Adipocyte (in vitro differentiated cells): ENCODE data around the gene ASPSCR1.
"Not testable (repeated sequence)": the region's sequence is repeated elsewhere in the genome, so short reads cannot be mapped to it uniquely, and the experiment has no call there.

ENCODE experiments used
- DNase-seq: peaks from one replicate; pipeline ENCODE4 v3.0.0-alpha.2; 2015; ENCODE audit warnings: low read depth
- H3K27me3 ChIP-seq: replicated peaks from 2 replicates; pipeline ENCODE4 v1.7.0; 2013; ENCODE audit warnings: mild to moderate bottlenecking, low read length, moderate library complexity; ENCODE audit not compliant: control insufficient read depth, insufficient read depth
- H3K36me3 ChIP-seq: 2 replicates; pipeline ENCODE4 v1.7.0; 2013; ENCODE audit warnings: low read length, mild to moderate bottlenecking, moderate library complexity; ENCODE audit not compliant: control insufficient read depth, insufficient read depth, severe bottlenecking
- H3K4me1 ChIP-seq: 2 replicates; pipeline ENCODE4 v1.7.0; 2013; ENCODE audit warnings: mild to moderate bottlenecking, low read length, moderate library complexity; ENCODE audit not compliant: control insufficient read depth, insufficient read depth
- H3K4me3 ChIP-seq: 2 replicates; pipeline ENCODE4 v1.7.0; 2013; ENCODE audit warnings: mild to moderate bottlenecking, low read length, moderate library complexity
- H3K9ac ChIP-seq: 2 replicates; pipeline ENCODE4 v1.7.0; 2013; ENCODE audit warnings: mild to moderate bottlenecking, low read length, moderate library complexity
- H3K9me3 ChIP-seq: 2 replicates; pipeline ENCODE4 v1.7.0; 2013; ENCODE audit warnings: mild to moderate bottlenecking, low read length, moderate library complexity; ENCODE audit not compliant: control insufficient read depth

Gene ASPSCR1

DNA sequence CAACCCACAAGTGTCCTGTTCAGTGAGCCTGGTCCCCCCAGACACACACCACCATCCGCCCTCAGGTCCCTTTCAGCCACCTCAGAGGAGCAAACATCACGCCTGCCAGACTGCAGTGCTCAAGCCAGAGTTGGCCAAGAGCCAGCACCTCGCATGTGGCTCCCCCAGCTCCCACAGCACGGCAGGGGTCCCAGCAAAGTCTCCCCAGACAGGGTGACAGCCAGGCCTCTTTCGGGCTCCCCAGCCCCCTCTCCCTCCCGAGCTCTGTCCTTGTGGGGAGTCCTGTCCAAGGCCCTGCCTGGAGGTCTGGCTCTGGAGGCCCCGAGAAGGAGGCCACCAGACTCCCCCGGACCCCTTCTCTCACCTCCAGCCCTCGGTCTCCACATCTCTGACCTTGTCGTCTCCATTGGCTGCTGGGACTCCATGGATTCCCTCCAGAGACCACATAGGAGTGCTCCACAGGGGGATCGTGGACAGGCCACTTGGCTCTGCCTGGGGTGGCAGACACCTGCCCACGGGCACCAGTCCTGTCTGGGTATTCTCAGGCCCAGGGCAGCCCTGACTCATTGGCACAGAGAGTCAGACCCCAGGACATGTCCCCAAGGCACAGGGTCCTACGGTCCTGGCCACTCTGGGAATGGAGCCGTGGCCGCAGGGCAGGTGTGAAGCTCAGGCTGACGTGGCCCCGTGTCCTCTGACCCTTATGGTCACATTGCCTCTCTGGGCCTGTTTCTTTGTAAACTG lies 28.6 kb upstream of the ASPSCR1 start:
- Histone ChIP-seq H3K27me3 (peaks cover 18% of the 10 kb centered on the region), H3K4me3 (no peak overlapping the region), H3K4me1 (no peaks in the 10 kb centered on the region), H3K9me3 (no peaks in the 10 kb centered on the region), H3K9ac (no peak overlapping the region), H3K36me3 (no peaks in the 10 kb centered on the region)
- DNase-seq = no peak

DNA sequence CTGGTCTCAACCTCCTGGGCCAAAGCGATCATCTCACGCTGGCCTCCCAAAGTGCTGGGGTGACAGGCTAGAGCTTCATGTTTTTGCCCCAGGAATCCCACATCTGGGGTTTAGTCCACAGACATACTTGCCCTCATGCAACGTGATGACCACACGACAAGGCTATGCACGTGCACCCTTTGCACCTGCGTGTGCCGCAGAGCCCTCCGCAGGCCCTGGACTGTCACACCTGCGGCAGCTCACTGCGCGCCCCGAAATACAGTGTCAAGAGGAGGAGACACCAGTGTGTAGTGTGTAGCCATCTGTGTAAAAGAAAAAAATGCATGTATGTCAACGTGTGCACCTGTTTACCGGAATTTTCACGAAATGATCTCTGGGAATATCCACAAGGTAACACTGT lies 26.9 kb upstream of the ASPSCR1 start:
- Histone ChIP-seq H3K4me3 (no peak overlapping the region), H3K4me1 (no peaks in the 10 kb centered on the region), H3K9ac (no peak overlapping the region), H3K27me3 (peaks cover 13% of the 10 kb centered on the region), H3K36me3 (no peaks in the 10 kb centered on the region), H3K9me3 (no peaks in the 10 kb centered on the region)
- no peak for DNase-seq

DNA sequence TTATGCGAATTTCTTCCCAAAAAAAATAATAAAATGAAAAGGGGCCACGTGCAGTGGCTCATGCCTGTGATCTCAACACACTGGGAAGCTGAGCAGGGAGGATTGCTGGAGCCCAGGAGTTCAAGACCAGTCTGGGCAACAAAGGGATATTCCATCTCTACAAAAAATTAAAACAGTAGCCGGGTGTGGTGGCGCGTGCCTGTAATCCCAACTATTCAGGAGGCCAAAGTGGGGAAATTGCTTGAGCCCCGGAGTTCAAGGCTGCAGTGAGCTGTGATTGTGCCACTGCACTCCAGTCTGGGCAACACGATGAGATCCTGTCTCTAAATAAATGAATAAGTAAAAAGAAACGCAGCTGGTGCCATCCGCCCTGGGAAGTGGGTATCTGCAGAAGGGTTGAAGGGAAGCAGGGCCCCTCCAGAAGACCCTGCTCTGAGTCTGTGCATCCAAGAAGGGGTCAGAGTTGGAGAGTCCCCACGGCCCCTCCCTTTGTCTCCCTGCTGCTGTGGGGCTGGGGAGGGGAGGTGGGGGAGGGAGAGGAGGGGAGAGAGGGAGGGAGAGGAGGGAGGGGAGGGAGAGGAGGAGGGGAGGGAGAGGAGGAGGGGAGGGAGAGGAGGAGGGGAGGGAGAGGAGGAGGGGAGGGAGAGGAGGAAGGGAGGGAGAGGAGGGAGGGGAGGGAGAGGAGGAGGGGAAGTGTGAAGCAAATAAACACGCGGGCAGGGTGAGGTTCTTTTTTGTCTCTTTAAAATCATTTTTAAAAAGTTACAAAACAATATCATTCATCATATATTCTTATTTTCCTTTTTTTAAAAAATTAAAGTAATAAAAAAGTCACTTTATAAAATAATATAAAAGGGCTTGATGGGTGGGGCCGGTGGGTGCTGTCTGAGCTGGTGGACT lies 25.4 kb upstream of the ASPSCR1 start:
- H3K9ac ChIP-seq = no peak overlapping the region
- DNase-seq = no peak
- no peaks in the 10 kb centered on the region for H3K36me3 ChIP-seq
- no peak overlapping the region for H3K4me3 ChIP-seq
- no peaks in the 10 kb centered on the region for H3K4me1 ChIP-seq
- no peaks in the 10 kb centered on the region for H3K9me3 ChIP-seq
- peaks cover 19% of the 10 kb centered on the region for H3K27me3 ChIP-seq

DNA sequence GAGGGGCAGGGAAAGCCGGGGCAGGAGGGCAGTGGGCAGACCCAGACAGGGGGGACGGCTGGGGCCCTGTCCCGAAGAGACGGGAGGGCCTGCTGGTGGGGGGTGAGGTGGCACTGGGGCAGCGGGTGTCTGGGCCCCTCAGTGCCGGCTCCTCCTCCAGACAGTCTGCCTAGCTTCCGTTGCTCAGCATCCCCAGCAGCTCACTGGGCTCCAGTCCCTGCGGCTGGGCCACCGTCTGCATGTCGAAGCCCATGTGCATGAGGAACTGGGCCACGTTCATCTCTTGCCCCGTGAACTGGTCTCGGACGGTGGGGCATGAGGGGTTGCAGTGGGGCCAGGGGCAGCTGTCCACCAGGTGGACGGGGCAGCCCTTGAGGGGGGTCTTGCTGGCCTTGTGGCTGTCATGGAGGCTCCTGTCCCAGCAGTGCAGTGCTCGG lies 24.6 kb upstream of the ASPSCR1 start:
- Histone ChIP-seq H3K27me3 (peaks cover 21% of the 10 kb centered on the region), H3K36me3 (no peaks in the 10 kb centered on the region), H3K4me3 (no peak overlapping the region), H3K4me1 (no peaks in the 10 kb centered on the region), H3K9ac (no peak overlapping the region), H3K9me3 (no peaks in the 10 kb centered on the region)
- DNase-seq = no peak

DNA sequence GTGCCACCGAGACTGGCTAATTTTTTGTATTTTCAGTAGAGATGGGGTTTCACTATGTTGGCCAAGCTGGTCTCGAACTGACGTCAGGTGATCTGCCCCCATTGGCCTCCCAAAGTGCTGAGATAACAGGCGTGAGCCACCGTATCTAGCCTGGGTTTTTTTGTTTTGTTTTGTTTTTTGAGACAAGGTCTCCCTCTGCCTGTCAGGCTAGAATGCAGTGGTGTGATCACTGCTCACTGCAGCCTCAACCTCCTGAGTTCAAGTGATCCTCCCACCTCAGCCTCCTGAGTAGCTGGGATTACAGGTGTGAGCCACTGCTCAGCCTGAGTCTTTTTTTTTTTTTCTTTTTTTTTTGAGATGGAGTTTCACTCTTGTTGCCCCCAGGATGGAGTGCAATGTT lies 24.0 kb upstream of the ASPSCR1 start:
- not testable (repeated sequence) for H3K9ac ChIP-seq, H3K9me3 ChIP-seq, H3K4me3 ChIP-seq, H3K4me1 ChIP-seq, H3K36me3 ChIP-seq, DNase-seq
- H3K27me3 ChIP-seq = peaks cover 27% of the 10 kb centered on the region

DNA sequence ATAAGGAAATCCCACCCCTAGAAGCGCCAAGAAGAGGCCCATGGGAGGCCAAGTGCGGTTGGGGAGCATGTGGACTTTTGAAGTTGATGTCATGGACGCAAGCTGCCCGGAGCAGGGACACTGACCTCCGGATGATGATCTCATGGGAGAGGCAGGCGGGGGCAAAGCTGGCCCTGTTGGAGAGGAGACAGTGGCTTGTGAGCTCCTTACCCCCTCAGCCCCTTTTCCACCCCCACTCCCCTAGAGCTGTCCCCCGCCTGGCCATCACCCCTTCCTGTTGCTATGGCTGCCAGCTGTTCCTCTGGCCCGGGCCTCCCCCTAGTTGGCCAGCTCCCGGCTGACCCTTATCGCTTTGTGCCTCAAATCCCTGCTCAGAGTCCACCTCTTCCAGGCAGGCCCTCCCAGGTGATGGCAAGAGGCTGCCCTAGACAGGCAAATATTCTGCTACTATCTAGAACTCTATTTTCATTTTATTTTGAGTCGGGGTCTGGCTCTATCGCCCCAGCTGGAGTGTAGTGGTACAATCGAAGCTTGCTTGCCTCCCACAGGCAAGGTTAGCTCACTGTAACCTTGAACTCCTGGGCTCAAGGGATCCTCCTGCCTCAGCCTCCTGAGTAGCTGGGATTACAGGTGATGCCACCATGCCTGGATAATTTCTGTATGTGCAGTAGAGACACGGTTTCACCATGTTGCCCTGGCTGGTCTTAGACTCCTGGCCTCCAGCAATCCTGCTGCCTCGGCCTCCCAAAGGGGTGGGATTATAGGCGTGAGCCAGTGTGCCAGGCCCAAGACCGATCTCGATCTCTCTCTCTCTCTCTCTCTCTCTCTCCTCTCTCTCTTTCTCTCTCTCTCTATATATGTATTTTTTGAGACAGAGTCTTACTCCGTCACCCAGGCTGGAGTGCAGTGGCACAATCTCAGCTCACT lies 23.0 kb upstream of the ASPSCR1 start:
- peaks cover 34% of the 10 kb centered on the region for H3K27me3 ChIP-seq
- H3K9ac ChIP-seq = no peak overlapping the region
- no peaks in the 10 kb centered on the region for H3K9me3 ChIP-seq
- H3K36me3 ChIP-seq = no peaks in the 10 kb centered on the region
- H3K4me1 ChIP-seq = no peaks in the 10 kb centered on the region
- no peak for DNase-seq
- H3K4me3 ChIP-seq = no peak overlapping the region

DNA sequence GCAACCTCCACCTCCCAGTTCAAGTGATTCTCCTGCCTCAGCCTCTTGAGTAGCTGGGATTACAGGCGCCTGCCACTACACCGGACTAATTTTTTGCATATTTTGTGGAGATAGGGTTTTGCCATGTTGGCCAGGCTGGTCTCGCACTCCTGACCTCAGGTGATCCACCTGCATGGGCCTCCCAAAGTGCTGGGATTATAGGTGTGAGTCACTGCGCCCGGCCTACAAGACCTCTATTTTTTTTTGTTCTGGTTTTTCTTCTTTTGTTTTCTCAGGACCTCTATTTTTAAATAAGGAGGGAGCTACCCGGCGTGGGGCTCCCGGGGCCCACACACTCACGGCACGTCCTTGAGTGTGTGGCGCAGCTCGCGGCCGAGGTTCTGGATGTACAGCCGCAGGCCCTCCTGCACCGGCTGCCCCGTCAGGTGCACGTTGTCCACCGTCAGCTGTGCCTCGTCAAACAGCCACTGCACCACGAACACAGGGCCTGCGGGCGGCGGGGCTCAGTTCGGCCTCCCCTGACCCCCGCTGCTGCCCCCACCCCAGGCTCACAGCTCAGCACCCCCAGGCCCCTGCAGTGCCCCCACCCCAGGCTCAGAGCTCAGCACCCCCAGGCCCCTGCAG lies 22.3 kb upstream of the ASPSCR1 start:
- no peak for DNase-seq
- Histone ChIP-seq H3K9ac (no peak overlapping the region), H3K9me3 (no peaks in the 10 kb centered on the region), H3K36me3 (no peaks in the 10 kb centered on the region), H3K4me3 (no peak overlapping the region), H3K4me1 (no peaks in the 10 kb centered on the region), H3K27me3 (peaks cover 34% of the 10 kb centered on the region)

DNA sequence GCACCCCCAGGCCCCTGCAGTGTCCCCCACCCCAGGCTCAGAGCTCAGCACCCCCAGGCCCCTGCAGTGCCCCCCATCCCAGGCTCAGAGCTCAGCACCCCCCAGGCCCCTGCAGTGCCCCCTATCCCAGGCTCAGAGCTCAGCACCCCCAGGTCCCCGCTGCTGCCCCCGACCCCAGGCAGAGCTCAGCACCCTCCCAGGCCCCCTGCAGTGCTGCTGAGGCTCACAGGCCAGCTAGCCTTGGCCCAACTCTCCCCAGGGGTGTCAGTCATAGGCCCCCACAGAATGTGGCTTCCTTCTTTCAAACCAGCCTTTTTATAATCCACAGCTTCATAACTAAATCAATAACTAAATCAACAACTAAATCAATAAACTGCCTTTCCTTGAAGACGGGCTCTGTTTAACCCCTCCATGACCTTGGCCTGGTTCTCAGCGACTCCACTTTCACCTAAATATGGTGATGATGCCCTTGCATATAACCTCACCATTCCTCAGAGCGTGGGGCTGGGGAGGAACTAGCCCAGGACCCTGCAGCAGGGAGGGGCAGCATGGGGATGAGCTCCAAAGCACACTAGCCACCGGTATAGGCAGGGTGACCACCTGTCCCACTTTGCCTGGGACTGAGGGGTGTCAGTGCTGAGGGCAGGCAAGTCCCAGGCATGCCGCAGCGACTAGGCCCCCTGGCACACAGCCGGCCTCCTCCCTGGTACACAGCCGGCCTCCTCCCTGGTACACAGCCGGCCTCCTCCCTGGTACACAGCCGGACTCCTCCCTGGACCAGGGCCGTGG lies 21.5 kb upstream of the ASPSCR1 start:
- Histone ChIP-seq H3K9me3 (no peaks in the 10 kb centered on the region), H3K36me3 (no peaks in the 10 kb centered on the region), H3K9ac (no peak overlapping the region), H3K4me3 (no peak overlapping the region), H3K4me1 (no peaks in the 10 kb centered on the region), H3K27me3 (peaks cover 29% of the 10 kb centered on the region)
- no peak for DNase-seq

DNA sequence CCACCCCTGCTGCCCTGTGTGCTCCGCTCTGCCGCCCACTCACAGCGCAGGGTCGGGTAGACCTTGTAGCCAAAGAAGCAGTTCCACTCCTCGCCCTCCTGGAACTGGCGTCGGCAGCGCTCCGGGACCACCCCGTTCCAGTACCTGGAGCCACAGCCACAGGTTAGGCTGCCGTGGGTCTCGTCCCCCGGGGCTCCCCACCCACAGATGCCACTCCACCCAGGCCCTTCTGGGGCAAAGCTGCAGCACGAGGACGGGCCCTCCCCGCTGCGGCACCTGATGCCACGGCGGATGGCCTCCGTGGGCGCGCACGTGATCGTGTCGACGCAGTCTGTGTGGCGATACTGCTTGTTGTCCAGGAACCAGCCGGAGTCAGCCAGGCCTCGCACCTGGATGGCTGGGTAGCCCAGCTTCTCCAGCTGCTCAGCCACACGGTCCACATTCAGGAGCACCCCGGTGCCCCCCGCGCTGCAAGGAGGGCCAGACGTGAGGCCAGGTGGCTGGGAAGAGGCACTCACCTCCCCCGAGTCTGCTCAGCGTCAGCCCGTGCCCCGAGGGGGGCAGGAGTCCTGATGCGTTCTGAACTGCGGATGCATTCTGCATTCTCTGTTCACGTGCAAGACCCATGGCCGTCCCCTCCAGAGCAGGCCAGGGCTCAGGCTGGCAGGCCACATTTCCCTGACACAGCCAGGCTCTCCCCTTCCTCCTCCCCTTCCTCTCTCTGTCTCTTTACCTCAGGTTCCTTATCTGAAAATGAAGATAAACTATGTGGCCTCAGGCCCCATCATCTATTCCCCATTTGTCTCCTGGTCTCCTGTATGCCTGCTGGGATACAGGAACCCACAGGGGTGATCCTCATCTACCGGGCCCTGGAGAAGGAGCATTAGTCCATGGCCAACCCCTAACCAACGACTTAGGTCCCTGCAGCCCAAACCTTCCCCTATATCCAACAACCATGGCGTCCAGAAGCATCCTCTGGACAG lies 20.5 kb upstream of the ASPSCR1 start:
- H3K27me3 ChIP-seq = peaks cover 29% of the 10 kb centered on the region
- no peak for DNase-seq
- no peaks in the 10 kb centered on the region for H3K4me1 ChIP-seq
- no peak overlapping the region for H3K9ac ChIP-seq
- H3K4me3 ChIP-seq = no peak overlapping the region
- H3K9me3 ChIP-seq = no peaks in the 10 kb centered on the region
- H3K36me3 ChIP-seq = no peaks in the 10 kb centered on the region
